Ectodermal cell (in vitro differentiated cells): ENCODE data around the gene PALLD.

Experiments used
- H3K27ac ChIP-seq: 2 replicates; pipeline ENCODE4 v1.7.0; 2013; ENCODE audit warnings: mild to moderate bottlenecking, low read depth, low read length; ENCODE audit not compliant: insufficient read depth, poor library complexity, severe bottlenecking
- H3K27me3 ChIP-seq: 2 replicates; pipeline ENCODE4 v1.7.0; 2013; ENCODE audit warnings: mild to moderate bottlenecking, low read length; ENCODE audit not compliant: insufficient read depth, control insufficient read depth, poor library complexity, severe bottlenecking
- H3K36me3 ChIP-seq: one replicate; pipeline ENCODE4 v1.7.0; 2013; ENCODE audit warnings: low read length; ENCODE audit not compliant: control insufficient read depth, insufficient read depth
- H3K4me1 ChIP-seq: one replicate; pipeline ENCODE4 v1.7.0; 2013; ENCODE audit warnings: low read length; ENCODE audit not compliant: control insufficient read depth, insufficient read depth
- H3K4me3 ChIP-seq: 2 replicates; pipeline ENCODE4 v1.7.0; 2013; ENCODE audit warnings: low read depth, low read length, control low read depth; ENCODE audit not compliant: insufficient read depth
- H3K9me3 ChIP-seq: 2 replicates; pipeline ENCODE4 v1.7.0; 2013; ENCODE audit warnings: mild to moderate bottlenecking, low read length, moderate library complexity; ENCODE audit not compliant: control insufficient read depth
- WGBS, 2 experiments: methylation state at CpG; one replicate each; pipeline ENCODE4 v1.1.7; 2013; ENCODE audit warnings: missing lambda C conversion rate in 2 of 2; 5-methylcytosine and 5-hydroxymethylcytosine counted together

Gene PALLD

GRCh38 chr4:168837922-168838321 lies 341.1 kb downstream of the PALLD start:
- WGBS, 2 experiments: 94 to 99% methylated on average over 4 of the region's 4 CpGs
- H3K27me3 ChIP-seq: no peaks in the 10 kb centered on the region
- no peaks in the 10 kb centered on the region for H3K9me3 ChIP-seq
- no peak overlapping the region for H3K4me3 ChIP-seq
- no peak overlapping the region for H3K27ac ChIP-seq
- no peaks in the 10 kb centered on the region for H3K36me3 ChIP-seq
- peaks cover 6% of the 10 kb centered on the region for H3K4me1 ChIP-seq

DNA sequence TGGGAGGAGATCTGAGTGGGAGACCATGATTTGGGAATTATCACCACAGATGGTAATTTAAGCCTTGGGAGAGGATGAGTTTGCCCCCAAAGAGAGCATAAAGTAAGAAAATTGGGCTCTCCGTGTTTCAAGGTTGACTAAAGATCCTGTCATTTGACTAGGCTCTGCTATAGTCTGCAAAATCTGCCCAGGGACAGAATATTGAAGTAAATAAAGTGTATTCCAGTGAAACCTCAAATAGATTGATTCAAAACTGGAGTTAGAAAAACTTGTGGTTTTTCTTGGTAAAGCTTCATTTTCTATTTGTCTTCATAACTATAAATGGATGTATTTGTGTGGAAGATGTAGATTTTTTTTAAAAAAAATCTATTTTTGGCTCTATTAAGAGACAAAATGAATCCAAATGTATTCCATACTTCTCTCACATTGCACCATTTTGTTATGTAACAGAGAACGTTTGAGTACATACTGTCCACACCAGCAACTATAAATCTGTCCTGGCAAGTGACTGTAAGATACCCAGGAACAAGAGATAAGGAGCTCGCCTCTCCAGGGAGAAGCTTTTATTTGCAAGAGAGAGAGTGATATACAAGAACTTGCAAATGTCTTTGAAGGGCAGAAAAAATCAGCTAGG lies 343.0 kb downstream of the PALLD start:
- no peak overlapping the region for H3K4me3 ChIP-seq

GRCh38 chr4:168840392-168840763 lies 343.5 kb downstream of the PALLD start:
- Histone ChIP-seq H3K4me1 (peaks cover 12% of the 10 kb centered on the region), H3K27me3 (no peaks in the 10 kb centered on the region), H3K4me3 (no peak overlapping the region), H3K36me3 (no peaks in the 10 kb centered on the region), H3K9me3 (no peaks in the 10 kb centered on the region), H3K27ac (no peak overlapping the region)
- 93 to 98% methylated on average over 4 of the region's 4 CpGs for WGBS, 2 experiments

More for the DNA sequence above, 343.0 kb downstream of the PALLD start:
- H3K27me3 ChIP-seq: no peaks in the 10 kb centered on the region
- H3K9me3 ChIP-seq: no peaks in the 10 kb centered on the region
- H3K36me3 ChIP-seq: no peaks in the 10 kb centered on the region
- WGBS, 2 experiments: 89 to 90% methylated on average over 3 of the region's 3 CpGs
- peaks cover 11% of the 10 kb centered on the region for H3K4me1 ChIP-seq
- no peak overlapping the region for H3K27ac ChIP-seq

DNA sequence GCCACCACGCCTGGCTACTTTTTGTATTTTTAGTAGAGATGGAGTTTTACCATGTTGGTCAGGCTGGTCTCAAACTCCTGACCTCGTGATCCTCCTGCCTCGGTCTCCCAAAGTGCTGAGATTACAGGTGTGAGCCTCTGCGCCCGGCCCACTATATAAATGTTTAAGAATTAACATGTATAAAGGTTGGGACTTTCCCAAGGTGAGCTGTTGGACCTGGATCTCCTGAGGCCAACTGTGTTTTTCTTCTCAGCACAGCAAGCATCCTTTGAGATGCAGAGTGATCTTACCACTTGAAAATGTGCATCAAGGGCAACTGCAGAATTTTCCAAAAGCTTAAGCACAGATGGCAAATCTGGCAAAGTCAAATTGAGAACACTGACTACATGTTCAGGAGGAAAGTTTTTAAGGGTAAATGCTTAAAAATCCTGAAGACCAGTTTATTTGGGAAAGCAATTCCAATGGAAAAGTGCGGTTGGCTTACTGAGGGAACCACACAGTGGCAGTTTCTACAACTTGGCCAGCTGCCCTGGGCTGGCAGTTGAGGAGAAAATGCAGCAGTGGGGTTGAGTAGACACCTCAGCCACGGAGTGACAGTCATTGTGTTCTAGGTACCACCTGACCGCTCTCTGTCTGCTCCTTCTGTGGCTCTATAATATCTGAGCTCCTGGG lies 344.3 kb downstream of the PALLD start:
- Histone ChIP-seq H3K27me3 (no peaks in the 10 kb centered on the region), H3K27ac (no peak overlapping the region), H3K36me3 (no peaks in the 10 kb centered on the region), H3K4me3 (no peak overlapping the region), H3K4me1 (peaks cover 10% of the 10 kb centered on the region), H3K9me3 (no peaks in the 10 kb centered on the region)
- WGBS, 2 experiments: 66 to 71% methylated on average over 7 to 8 of the region's 8 CpGs

- peaks cover 6% of the 10 kb centered on the region for H3K4me1 ChIP-seq
- H3K4me3 ChIP-seq: no peak overlapping the region
- H3K27ac ChIP-seq: no peak overlapping the region
- no peaks in the 10 kb centered on the region for H3K9me3 ChIP-seq
- no peaks in the 10 kb centered on the region for H3K36me3 ChIP-seq
- H3K27me3 ChIP-seq: no peaks in the 10 kb centered on the region
Observed at GRCh38 chr4:168841672-168842019, 344.8 kb downstream of the PALLD start.

DNA sequence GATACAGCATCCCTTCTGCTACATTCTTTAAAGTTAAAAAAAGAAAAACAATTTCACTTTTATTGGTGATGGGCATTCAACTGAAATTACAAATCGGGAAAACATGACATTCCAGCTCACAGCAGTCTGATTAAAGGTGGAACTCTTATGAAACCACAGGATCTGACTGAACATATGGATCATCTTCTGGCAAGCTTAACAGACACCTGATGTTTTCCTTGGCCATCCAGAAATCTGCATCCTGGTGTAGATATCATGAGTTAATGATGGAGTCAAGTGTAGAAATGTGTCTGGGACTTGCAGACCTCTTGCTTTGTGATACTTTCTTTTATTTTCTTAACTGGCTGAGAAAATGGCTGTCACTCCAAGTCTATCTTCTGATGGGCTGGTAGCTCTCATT lies 345.3 kb downstream of the PALLD start:
- Histone ChIP-seq H3K9me3 (no peaks in the 10 kb centered on the region), H3K36me3 (no peaks in the 10 kb centered on the region), H3K4me3 (no peak overlapping the region), H3K4me1 (peaks cover 6% of the 10 kb centered on the region), H3K27ac (no peak overlapping the region), H3K27me3 (no peaks in the 10 kb centered on the region)
- WGBS, 2 experiments: 90 to 92% methylated on average over 1 of the region's 1 CpG

- Histone ChIP-seq H3K4me1 (peaks cover 13% of the 10 kb centered on the region), H3K36me3 (no peaks in the 10 kb centered on the region), H3K27ac (no peak overlapping the region), H3K4me3 (no peak overlapping the region), H3K9me3 (no peaks in the 10 kb centered on the region), H3K27me3 (no peaks in the 10 kb centered on the region)
- WGBS, 2 experiments: 93 to 96% methylated on average over 7 of the region's 7 CpGs
Observed at GRCh38 chr4:168843635-168844034, 346.8 kb downstream of the PALLD start.

DNA sequence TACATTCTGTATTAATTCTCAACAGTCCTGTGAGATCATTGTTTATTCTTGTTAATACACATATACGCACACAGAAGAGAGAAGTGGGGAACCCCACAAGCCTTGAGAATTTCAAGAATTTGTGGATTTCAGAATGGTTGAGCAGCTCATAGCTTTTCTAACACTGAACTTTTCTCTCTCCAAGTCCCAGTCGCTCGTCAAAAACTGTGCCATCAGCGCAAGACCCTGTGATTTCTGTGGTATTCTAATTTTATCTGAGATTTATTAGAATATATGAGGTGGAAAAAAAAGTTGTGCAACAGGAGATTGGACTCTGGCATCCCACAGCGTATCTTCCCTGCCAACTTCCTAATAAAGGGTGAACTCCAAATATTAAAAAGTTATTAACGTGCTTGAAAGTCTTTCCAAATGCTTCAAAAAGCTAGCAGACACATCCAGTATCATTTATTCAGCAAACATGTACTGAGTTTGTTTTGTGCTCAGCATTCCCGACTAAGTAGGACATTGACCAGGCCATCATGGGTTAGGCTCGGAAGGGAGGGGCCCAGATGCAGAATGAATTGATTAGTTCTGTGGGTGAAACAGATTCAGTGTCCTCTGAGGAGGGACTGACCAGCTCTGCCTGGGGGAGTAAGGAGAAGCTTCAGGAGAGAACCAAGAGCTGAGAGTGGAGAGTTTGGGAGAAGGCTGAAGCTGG lies 347.6 kb downstream of the PALLD start:
- no peak overlapping the region for H3K27ac ChIP-seq
- H3K36me3 ChIP-seq: no peaks in the 10 kb centered on the region
- peaks cover 21% of the 10 kb centered on the region for H3K4me1 ChIP-seq
- H3K27me3 ChIP-seq: no peaks in the 10 kb centered on the region
- H3K9me3 ChIP-seq: no peaks in the 10 kb centered on the region
- H3K4me3 ChIP-seq: no peak overlapping the region
- 89 to 92% methylated on average over 8 of the region's 8 CpGs for WGBS, 2 experiments

DNA sequence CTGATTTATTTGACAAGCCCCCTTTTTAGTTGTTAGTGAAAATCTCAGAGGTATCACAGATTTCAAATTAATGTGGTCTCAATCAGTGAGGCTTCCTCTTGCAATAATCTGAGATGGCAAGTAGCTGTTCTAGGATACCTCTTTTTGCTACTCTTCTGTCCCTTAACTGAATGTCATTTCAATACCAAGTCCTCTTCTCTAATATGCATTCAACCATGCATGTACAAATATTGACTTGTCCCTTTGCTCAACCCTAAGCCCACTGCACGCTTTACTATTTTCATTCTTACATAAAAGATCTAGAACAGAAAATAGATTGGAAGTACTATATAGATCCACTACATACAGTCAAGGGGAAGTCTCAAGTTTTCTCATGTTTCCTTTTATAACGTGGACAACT lies 349.0 kb downstream of the PALLD start:
- Histone ChIP-seq H3K36me3 (no peaks in the 10 kb centered on the region), H3K27me3 (no peaks in the 10 kb centered on the region), H3K9me3 (no peaks in the 10 kb centered on the region), H3K27ac (no peak overlapping the region), H3K4me3 (no peak overlapping the region), H3K4me1 (peaks cover 28% of the 10 kb centered on the region)
- WGBS, 2 experiments: 88% methylated on average over 2 of the region's 2 CpGs; no CpG with 5 or more reads in 1 of the 2 experiments

DNA sequence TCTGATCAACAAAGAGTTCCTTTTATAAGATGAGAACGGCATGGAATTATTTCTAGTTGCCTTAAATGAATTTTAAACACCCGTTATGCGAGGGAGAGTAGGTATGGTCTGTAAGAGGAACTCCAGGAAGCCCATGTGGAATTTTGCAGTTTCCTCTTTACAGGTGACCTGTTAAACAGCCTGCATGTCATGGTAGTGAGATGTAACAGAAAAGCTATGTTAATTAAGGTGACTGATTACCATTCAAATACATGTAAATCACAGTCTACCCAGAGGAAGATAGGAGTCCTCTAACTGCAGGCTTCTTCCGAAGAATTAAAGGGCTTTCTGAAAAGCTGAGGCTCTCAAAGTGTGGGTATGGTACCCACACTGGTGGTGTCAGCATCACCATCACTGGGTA lies 349.6 kb downstream of the PALLD start:
- H3K27ac ChIP-seq: no peak overlapping the region
- no peaks in the 10 kb centered on the region for H3K9me3 ChIP-seq
- H3K4me1 ChIP-seq: peaks cover 28% of the 10 kb centered on the region
- H3K36me3 ChIP-seq: no peaks in the 10 kb centered on the region
- H3K4me3 ChIP-seq: no peak overlapping the region
- WGBS, 2 experiments: 71 to 77% methylated on average over 4 of the region's 4 CpGs
- H3K27me3 ChIP-seq: no peaks in the 10 kb centered on the region
